ENCODE measurements around the gene ABHD16B.
"Not testable (repeated sequence)": the region's sequence is repeated elsewhere in the genome, so short reads cannot be mapped to it uniquely, and the experiment has no call there.

Gene ABHD16B

DNA sequence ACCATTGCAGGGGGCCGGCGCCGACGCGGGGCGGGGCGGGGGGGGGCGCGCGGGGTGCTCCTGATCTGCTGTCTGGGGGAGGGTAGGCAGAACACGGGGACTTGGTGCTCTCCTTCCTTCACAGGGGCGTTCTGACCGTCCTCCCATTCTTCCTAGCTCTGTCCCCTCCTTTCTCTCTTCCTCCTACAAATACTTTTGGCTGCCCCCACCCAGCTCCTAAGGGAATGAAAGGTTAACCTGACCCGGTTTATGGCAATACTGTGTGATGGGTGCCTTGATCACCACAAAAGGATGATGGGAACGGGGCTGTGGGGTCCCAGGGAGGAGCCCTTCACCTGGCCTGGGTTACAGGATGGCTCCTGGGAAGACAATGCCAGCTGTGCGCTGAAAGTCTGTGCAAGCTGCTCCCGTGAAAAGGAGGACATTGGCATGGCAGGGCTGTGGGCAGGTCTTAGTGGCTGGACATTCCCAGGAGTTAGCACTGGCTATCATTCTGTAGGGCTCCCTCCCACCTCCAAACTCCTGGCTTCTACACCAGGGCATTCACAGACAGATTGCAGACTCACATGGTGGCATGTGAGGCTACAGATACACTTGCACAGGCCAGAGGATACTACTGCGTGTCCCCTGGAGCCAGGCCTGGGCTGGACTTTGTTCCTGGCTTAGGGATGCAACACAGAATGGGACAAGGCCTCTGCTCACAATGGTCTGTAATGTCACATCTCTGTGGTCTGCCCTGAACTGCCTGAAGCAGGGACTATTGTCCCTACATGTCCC is 1.9 kb downstream of the ABHD16B start:
- Histone ChIP-seq H3K27me3 (ENCODE audit: control insufficient read depth, insufficient read depth, low read length) (no peaks in the 10 kb centered on the region), H3K27ac (ENCODE audit: low read depth, low read length) (peak overlapping the region; percentile 47), H3K9ac (ENCODE audit: low read length) (peak overlapping the region; percentile 45), H3K4me1 (ENCODE audit: control insufficient read depth, insufficient read depth, low read length) (peaks cover 4% of the 10 kb centered on the region), H3K4me3 (ENCODE audit: low read length) (peak overlapping the region; percentile 95), H3K36me3 (ENCODE audit: control insufficient read depth, insufficient read depth, low read length) (peaks cover 5% of the 10 kb centered on the region)

GRCh38 chr20:63863798-63864544 is 2.7 kb downstream of the ABHD16B start:
- no peaks in the 10 kb centered on the region for H3K27me3 ChIP-seq (ENCODE audit: control insufficient read depth, insufficient read depth, low read length)
- H3K4me1 ChIP-seq (ENCODE audit: control insufficient read depth, insufficient read depth, low read length) = peaks cover 2% of the 10 kb centered on the region
- peak overlapping the region; percentile 45 for H3K9ac ChIP-seq (ENCODE audit: low read length)
- H3K27ac ChIP-seq (ENCODE audit: low read depth, low read length) = peak overlapping the region; percentile 77
- H3K4me3 ChIP-seq (ENCODE audit: low read length) = peak overlapping the region; percentile 95
- H3K36me3 ChIP-seq (ENCODE audit: control insufficient read depth, insufficient read depth, low read length) = peaks cover 6% of the 10 kb centered on the region

GRCh38 chr20:63864545-63864977 is 3.3 kb downstream of the ABHD16B start:
- Histone ChIP-seq H3K27ac (ENCODE audit: low read depth, low read length) (peak overlapping the region; percentile 77), H3K4me1 (ENCODE audit: control insufficient read depth, insufficient read depth, low read length) (peaks cover 2% of the 10 kb centered on the region), H3K27me3 (ENCODE audit: control insufficient read depth, insufficient read depth, low read length) (no peaks in the 10 kb centered on the region), H3K4me3 (ENCODE audit: low read length) (peak overlapping the region; percentile 95), H3K9ac (ENCODE audit: low read length) (peak overlapping the region; percentile 24), H3K36me3 (ENCODE audit: control insufficient read depth, insufficient read depth, low read length) (peaks cover 7% of the 10 kb centered on the region)

DNA sequence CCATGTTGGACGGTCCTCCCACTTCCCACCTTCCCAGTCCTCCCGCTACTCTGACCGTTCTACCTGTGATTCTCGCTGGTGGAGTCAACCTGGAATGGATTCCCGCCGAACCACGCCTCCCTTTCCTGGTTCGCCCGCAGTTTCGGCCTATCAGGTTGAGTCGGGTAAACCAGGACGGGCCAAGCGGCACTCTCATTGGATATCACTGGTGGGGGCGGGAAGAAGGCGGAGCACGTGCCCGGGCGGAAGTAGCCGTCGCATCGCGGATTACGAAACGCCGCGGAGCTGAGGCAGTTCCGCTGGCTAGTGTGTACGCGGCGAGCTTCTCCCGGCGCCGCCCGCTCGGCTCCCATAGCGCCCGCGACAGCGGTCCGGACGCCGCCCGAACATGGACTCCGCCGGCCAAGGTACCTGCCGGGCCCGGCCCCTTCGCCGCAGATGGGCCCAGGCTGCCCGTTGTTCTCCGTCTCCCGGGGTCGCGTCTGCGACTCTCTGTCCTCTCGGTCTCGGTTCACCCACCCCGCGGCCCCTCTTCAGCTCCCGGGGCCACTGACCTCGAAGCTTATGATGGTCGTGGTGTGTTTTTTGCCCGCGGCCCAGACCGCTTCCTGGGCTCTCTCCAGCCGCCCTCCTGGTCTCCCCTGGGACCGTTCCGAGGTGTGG is 3.8 kb downstream of the ABHD16B start, which contains the start of gene TPD52L2:
TSS of gene TPD52L2 (plus strand) at position 293 of the 663 bp plus-strand sequence. CDS start at position 389, 96 bp downstream.
- Histone ChIP-seq H3K27me3 (ENCODE audit: control insufficient read depth, insufficient read depth, low read length) (no peaks in the 10 kb centered on the region), H3K4me3 (ENCODE audit: low read length) (peak within 1 kb of the TSS; percentile 95), H3K9ac (ENCODE audit: low read length) (peak within 1 kb of the TSS; percentile 86), H3K4me1 (ENCODE audit: control insufficient read depth, insufficient read depth, low read length) (peaks cover 2% of the 10 kb centered on the region), H3K27ac (ENCODE audit: low read depth, low read length) (peak within 1 kb of the TSS; percentile 90), H3K36me3 (ENCODE audit: control insufficient read depth, insufficient read depth, low read length) (peaks cover 7% of the 10 kb centered on the region)

DNA sequence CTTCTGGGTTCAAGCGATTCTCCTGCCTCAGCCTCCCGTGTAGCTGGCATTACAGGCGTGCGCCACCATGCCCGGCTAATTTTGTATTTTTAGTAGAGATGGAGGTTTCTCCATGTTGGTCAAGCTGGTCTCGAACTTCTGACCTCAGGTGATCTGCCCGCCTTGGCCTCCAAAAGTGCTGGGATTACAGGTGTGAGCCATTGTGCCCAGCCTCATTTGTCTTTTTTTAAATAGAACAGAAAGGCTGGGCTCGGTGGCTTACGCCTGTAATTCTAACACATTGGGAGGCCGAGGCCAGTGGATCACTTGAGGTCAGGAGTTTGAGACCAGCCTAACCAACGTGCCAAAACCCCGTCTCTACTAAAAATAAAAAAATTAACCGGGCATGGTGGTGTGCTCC is 5.7 kb downstream of the ABHD16B start:
- H3K27ac ChIP-seq (ENCODE audit: low read depth, low read length); H3K9ac ChIP-seq (ENCODE audit: low read length); H3K4me3 ChIP-seq (ENCODE audit: low read length); H3K36me3 ChIP-seq (ENCODE audit: control insufficient read depth, insufficient read depth, low read length); H3K27me3 ChIP-seq (ENCODE audit: control insufficient read depth, insufficient read depth, low read length); H3K4me1 ChIP-seq (ENCODE audit: control insufficient read depth, insufficient read depth, low read length): not testable (repeated sequence)

DNA sequence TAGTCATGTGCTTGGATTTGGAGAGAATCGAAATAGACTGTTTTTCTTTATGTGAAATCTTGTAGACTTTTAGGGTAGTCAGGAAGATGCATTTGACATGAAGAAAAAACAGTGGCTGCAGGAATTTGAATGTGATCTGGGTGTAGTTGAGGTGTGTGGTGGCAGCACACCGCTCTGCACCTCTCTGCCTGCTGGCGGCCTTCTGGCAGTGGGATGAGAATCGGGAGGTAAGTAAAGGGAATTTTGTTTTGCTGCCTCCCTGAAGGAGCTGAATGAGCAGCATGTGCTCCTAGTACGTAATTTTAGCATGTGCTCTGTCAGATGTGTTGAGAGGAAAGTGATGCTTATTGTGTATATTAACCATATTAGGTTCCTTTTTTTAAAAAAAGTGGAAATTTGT is 7.0 kb downstream of the ABHD16B start:
- Histone ChIP-seq H3K27ac (ENCODE audit: low read depth, low read length) (no peak overlapping the region), H3K27me3 (ENCODE audit: control insufficient read depth, insufficient read depth, low read length) (no peaks in the 10 kb centered on the region), H3K4me1 (ENCODE audit: control insufficient read depth, insufficient read depth, low read length) (peaks cover 2% of the 10 kb centered on the region), H3K9ac (ENCODE audit: low read length) (no peak overlapping the region), H3K36me3 (ENCODE audit: control insufficient read depth, insufficient read depth, low read length) (peaks cover 6% of the 10 kb centered on the region), H3K4me3 (ENCODE audit: low read length) (no peak overlapping the region)

GRCh38 chr20:63873477-63873971 is 12.2 kb downstream of the ABHD16B start:
- Histone ChIP-seq H3K4me1 (ENCODE audit: control insufficient read depth, insufficient read depth, low read length) (no peaks in the 10 kb centered on the region), H3K36me3 (ENCODE audit: control insufficient read depth, insufficient read depth, low read length) (peaks cover 29% of the 10 kb centered on the region), H3K4me3 (ENCODE audit: low read length) (no peak overlapping the region), H3K27ac (ENCODE audit: low read depth, low read length) (no peak overlapping the region), H3K27me3 (ENCODE audit: control insufficient read depth, insufficient read depth, low read length) (no peaks in the 10 kb centered on the region), H3K9ac (ENCODE audit: low read length) (no peak overlapping the region)

- H3K27me3 ChIP-seq (ENCODE audit: control insufficient read depth, insufficient read depth, low read length); H3K4me1 ChIP-seq (ENCODE audit: control insufficient read depth, insufficient read depth, low read length); H3K9ac ChIP-seq (ENCODE audit: low read length); H3K27ac ChIP-seq (ENCODE audit: low read depth, low read length); H3K4me3 ChIP-seq (ENCODE audit: low read length): not testable (repeated sequence)
- peaks cover 27% of the 10 kb centered on the region for H3K36me3 ChIP-seq (ENCODE audit: control insufficient read depth, insufficient read depth, low read length)
Observed at GRCh38 chr20:63874241-63874640, 12.9 kb downstream of the ABHD16B start.

DNA sequence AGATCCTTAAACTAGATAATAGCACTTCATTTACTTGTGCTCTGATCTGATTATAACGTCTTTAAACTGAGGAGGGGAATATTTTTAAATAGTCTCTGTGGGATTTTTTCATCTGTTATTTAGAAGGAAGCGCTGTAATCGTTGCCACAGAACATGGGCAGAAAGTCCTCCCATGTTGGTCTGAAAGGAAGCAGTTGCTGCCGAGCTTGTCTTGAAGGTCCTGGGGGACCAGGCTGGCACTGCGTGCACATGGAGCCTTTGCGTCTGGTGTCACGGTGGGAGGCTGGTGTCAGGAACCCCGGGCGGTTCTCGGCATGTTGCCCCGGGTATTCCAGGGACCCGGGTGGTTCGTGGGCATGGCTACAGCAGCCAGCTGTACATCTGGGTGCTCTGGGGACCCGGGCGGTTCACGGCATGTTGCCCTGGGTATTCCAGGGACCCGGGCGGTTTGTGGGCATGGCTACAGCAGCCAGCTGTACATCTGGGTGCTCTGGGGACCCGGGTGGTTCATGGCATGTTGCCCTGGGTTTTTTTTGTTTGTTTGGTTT is 15.3 kb downstream of the ABHD16B start:
- Histone ChIP-seq H3K9ac (ENCODE audit: low read length) (no peak overlapping the region), H3K27ac (ENCODE audit: low read depth, low read length) (no peak overlapping the region), H3K36me3 (ENCODE audit: control insufficient read depth, insufficient read depth, low read length) (peaks cover 28% of the 10 kb centered on the region), H3K4me3 (ENCODE audit: low read length) (no peak overlapping the region), H3K4me1 (ENCODE audit: control insufficient read depth, insufficient read depth, low read length) (no peaks in the 10 kb centered on the region), H3K27me3 (ENCODE audit: control insufficient read depth, insufficient read depth, low read length) (no peaks in the 10 kb centered on the region)

- no peaks in the 10 kb centered on the region for H3K27me3 ChIP-seq (ENCODE audit: control insufficient read depth, insufficient read depth, low read length)
- no peak overlapping the region for H3K9ac ChIP-seq (ENCODE audit: low read length)
- no peak overlapping the region for H3K27ac ChIP-seq (ENCODE audit: low read depth, low read length)
- peaks cover 29% of the 10 kb centered on the region for H3K36me3 ChIP-seq (ENCODE audit: control insufficient read depth, insufficient read depth, low read length)
- no peaks in the 10 kb centered on the region for H3K4me1 ChIP-seq (ENCODE audit: control insufficient read depth, insufficient read depth, low read length)
- H3K4me3 ChIP-seq (ENCODE audit: low read length) = no peak overlapping the region
Observed at GRCh38 chr20:63877755-63878470, 16.6 kb downstream of the ABHD16B start.

- Histone ChIP-seq H3K36me3 (ENCODE audit: control insufficient read depth, insufficient read depth, low read length) (peaks cover 28% of the 10 kb centered on the region), H3K27ac (ENCODE audit: low read depth, low read length) (no peak overlapping the region), H3K4me1 (ENCODE audit: control insufficient read depth, insufficient read depth, low read length) (no peaks in the 10 kb centered on the region), H3K9ac (ENCODE audit: low read length) (no peak overlapping the region), H3K27me3 (ENCODE audit: control insufficient read depth, insufficient read depth, low read length) (no peaks in the 10 kb centered on the region), H3K4me3 (ENCODE audit: low read length) (no peak overlapping the region)
Observed at GRCh38 chr20:63878899-63879663, 17.8 kb downstream of the ABHD16B start.

Measured in rectal smooth muscle tissue (tissue), 1 donor.